CD4-positive, CD25-positive, alpha-beta regulatory T cell (primary cell): ENCODE measurements around the gene SPRR2B. TPM values are rescaled to one million over a fixed set of nuclear protein-coding genes. Genes with fewer than 3 reads are reported as not detected.
"Not testable (repeated sequence)": the region's sequence is repeated elsewhere in the genome, so short reads cannot be mapped to it uniquely, and the experiment has no call there.

Experiments used
- ATAC-seq, 2 donors: fragments of 150-1000 bp; cut with Tn5 transposase; one replicate each; pipeline ENCODE4 v1.10.0; 2021; ENCODE audit warnings: low read depth in 2 of 2, moderate number of reproducible peaks in 2 of 2, moderate library complexity in 1 of 2
- DNase-seq, 3 donors: peaks; one replicate each; pipeline versions ENCODE4 v3.0.0 to v3.0.0-alpha.2; 2012 to 2022; ENCODE audit warnings: mixed read lengths in 1 of 3
- H3K27ac ChIP-seq: one replicate; pipeline ENCODE4 v1.7.0; 2013; ENCODE audit warnings: mild to moderate bottlenecking, low read length; ENCODE audit not compliant: insufficient read depth, poor library complexity, severe bottlenecking
- H3K27me3 ChIP-seq: one replicate; pipeline ENCODE4 v1.7.0; 2013; ENCODE audit warnings: low read length; ENCODE audit not compliant: control insufficient read depth, insufficient read depth
- H3K36me3 ChIP-seq: one replicate; pipeline ENCODE4 v1.7.0; 2013; ENCODE audit warnings: mild to moderate bottlenecking, low read length, moderate library complexity; ENCODE audit not compliant: control insufficient read depth, insufficient read depth
- H3K4me1 ChIP-seq: 2 replicates; pipeline ENCODE4 v1.7.0; 2013; ENCODE audit warnings: mild to moderate bottlenecking, low read length; ENCODE audit not compliant: insufficient read depth, control insufficient read depth, poor library complexity, severe bottlenecking
- H3K4me3 ChIP-seq: one replicate; pipeline ENCODE4 v1.7.0; 2013; ENCODE audit warnings: low read depth, mild to moderate bottlenecking, low read length, moderate library complexity
- H3K9me3 ChIP-seq, 2 experiments: 1 replicate in 1 of 2; 2 replicates in 1 of 2; pipeline ENCODE4 v1.7.0; 2013; ENCODE audit warnings: low read length in 2 of 2, mild to moderate bottlenecking in 1 of 2, moderate library complexity in 1 of 2; ENCODE audit not compliant: control insufficient read depth in 2 of 2
- H3K27ac Mint-ChIP-seq, 3 donors: one replicate each; pipeline ENCODE4 v1.8.0; 2020 to 2022; ENCODE audit warnings: mild to moderate bottlenecking in 3 of 3, mixed read lengths in 3 of 3, moderate library complexity in 2 of 3
- H3K27me3 Mint-ChIP-seq: one replicate; pipeline ENCODE4 v1.8.0; 2022; ENCODE audit warnings: mild to moderate bottlenecking, mixed read lengths
- H3K36me3 Mint-ChIP-seq: one replicate; pipeline ENCODE4 v1.8.0; 2020; ENCODE audit warnings: mixed read lengths
- H3K4me1 Mint-ChIP-seq, 4 donors: one replicate each; pipeline ENCODE4 v1.8.0; 2020 to 2022; ENCODE audit warnings: mixed read lengths in 4 of 4, mild to moderate bottlenecking in 1 of 4
- H3K4me3 Mint-ChIP-seq, 4 donors: one replicate each; pipeline ENCODE4 v1.8.0; 2020 to 2022; ENCODE audit warnings: mild to moderate bottlenecking in 4 of 4, mixed read lengths in 4 of 4, moderate library complexity in 3 of 4
- H3K9me3 Mint-ChIP-seq, 7 donors: one replicate each; pipeline ENCODE4 v1.8.0; 2020 to 2022; ENCODE audit warnings: mixed read lengths in 7 of 7, mild to moderate bottlenecking in 3 of 7, moderate library complexity in 2 of 7
- polyA plus RNA-seq, 4 donors: library from polyadenylated mRNA; unstranded; fragments of 300-500 nt; fragmentation: Illumina TruSeq; gene quantifications; one replicate each; pipeline ENCODE4 v1.2.3, GENCODE V29; 2021
- total RNA-seq: library from RNA; stranded (reverse); gene quantifications from one replicate; pipeline ENCODE4 v1.2.3, GENCODE V29; 2022

The SPRR2B gene
- total and polyA plus RNA-seq, 5 donors from 2014 or later = not detected

DNA sequence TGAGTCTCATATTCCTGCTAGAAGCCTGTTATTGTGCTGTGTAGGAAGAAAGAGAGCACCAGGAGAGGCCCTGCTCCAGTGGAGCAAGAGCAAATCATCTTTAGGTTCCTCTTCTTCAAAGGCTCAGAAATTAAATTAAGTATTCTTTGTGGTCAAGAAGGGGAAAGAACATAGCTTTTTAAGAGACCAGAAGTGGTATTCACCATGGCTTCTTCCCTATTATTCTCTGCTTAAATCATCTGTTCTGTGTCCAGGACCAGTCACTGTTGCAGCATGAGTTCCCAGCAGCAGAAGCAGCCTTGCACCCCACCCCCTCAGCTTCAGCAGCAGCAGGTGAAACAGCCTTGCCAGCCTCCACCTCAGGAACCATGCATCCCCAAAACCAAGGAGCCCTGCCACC lies 39.3 kb downstream of the SPRR2B start:
- Mint-ChIP-seq H3K36me3 (no peaks in the 10 kb centered on the region), H3K9me3 (peaks cover 0 to 5% (median 0%) of the 10 kb centered on the region in 7 donors), H3K27me3 (peaks cover 6% of the 10 kb centered on the region), H3K4me3 (no peak overlapping the region), H3K27ac (no peak overlapping the region), H3K4me1 (no peaks in the 10 kb centered on the region)
- Histone ChIP-seq H3K9me3 (no peaks in the 10 kb centered on the region), H3K4me1 (no peaks in the 10 kb centered on the region), H3K27me3 (peaks cover 1% of the 10 kb centered on the region), H3K4me3 (no peak overlapping the region), H3K27ac (no peak overlapping the region), H3K36me3 (no peaks in the 10 kb centered on the region)
- no peak for DNase-seq
- ATAC-seq = no peak

DNA sequence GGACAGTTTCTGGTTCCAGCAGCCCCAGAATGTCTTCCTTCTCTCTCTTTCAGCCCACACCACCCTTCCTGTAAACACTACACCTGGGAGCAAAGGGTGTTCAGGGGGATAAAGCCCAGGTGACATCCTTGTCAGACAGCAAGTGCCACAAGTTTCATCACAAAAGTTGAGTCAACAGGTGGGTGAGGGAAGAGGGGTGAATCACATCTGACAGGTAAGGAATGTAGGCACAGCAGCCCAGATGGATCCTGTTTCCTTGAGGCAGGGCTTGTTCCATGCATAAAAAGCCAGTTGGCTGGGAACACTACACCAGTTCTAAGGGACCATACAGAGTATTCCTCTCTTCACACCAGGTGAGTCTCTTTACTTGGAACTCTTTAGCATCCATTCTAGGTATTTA lies 40.5 kb downstream of the SPRR2B start, which contains the start of gene SPRR1B:
TSS of gene SPRR1B (plus strand) at position 309 of the 400 bp plus-strand sequence. CDS start 1,143 bp downstream, outside the sequence.
- Histone ChIP-seq H3K27me3 (peaks cover 1% of the 10 kb centered on the region), H3K4me1 (no peaks in the 10 kb centered on the region), H3K4me3 (no peak within 1 kb of the TSS), H3K27ac (no peak within 1 kb of the TSS), H3K36me3 (no peaks in the 10 kb centered on the region), H3K9me3 (no peaks in the 10 kb centered on the region)
- no peak for ATAC-seq
- Mint-ChIP-seq H3K36me3 (no peaks in the 10 kb centered on the region), H3K27me3 (peaks cover 6% of the 10 kb centered on the region), H3K4me3 (no peak within 1 kb of the TSS), H3K9me3 (peaks cover 0 to 5% (median 0%) of the 10 kb centered on the region in 7 donors), H3K4me1 (no peaks in the 10 kb centered on the region), H3K27ac (no peak within 1 kb of the TSS)
- no peak for DNase-seq

GRCh38 chr1:153028766-153029165 lies 42.6 kb downstream of the SPRR2B start:
- H3K4me3 Mint-ChIP-seq = no peak overlapping the region
- H3K4me3 ChIP-seq = no peak overlapping the region
- H3K27me3 Mint-ChIP-seq = peaks cover 14% of the 10 kb centered on the region
- DNase-seq = no peak
- H3K4me1 Mint-ChIP-seq = no peaks in the 10 kb centered on the region
- no peaks in the 10 kb centered on the region for H3K36me3 Mint-ChIP-seq
- no peak overlapping the region for H3K27ac ChIP-seq
- no peaks in the 10 kb centered on the region for H3K9me3 ChIP-seq
- peaks cover 1% of the 10 kb centered on the region for H3K27me3 ChIP-seq
- H3K27ac Mint-ChIP-seq = no peak overlapping the region
- H3K9me3 Mint-ChIP-seq = peaks cover 0 to 5% (median 2%) of the 10 kb centered on the region in 7 donors
- ATAC-seq = no peak
- H3K4me1 ChIP-seq = no peaks in the 10 kb centered on the region
- H3K36me3 ChIP-seq = no peaks in the 10 kb centered on the region

GRCh38 chr1:153025797-153026196 lies 45.6 kb downstream of the SPRR2B start:
- peaks cover 0 to 6% (median 3%) of the 10 kb centered on the region in 7 donors for H3K9me3 Mint-ChIP-seq
- DNase-seq = no peak
- H3K27me3 Mint-ChIP-seq = peaks cover 20% of the 10 kb centered on the region
- Histone ChIP-seq H3K4me3 (no peak overlapping the region), H3K4me1 (no peaks in the 10 kb centered on the region), H3K9me3 (no peaks in the 10 kb centered on the region), H3K27me3 (peaks cover 1% of the 10 kb centered on the region), H3K27ac (no peak overlapping the region), H3K36me3 (no peaks in the 10 kb centered on the region)
- no peaks in the 10 kb centered on the region for H3K4me1 Mint-ChIP-seq
- no peak for ATAC-seq
- no peaks in the 10 kb centered on the region for H3K36me3 Mint-ChIP-seq
- no peak overlapping the region for H3K27ac Mint-ChIP-seq
- H3K4me3 Mint-ChIP-seq = no peak overlapping the region

DNA sequence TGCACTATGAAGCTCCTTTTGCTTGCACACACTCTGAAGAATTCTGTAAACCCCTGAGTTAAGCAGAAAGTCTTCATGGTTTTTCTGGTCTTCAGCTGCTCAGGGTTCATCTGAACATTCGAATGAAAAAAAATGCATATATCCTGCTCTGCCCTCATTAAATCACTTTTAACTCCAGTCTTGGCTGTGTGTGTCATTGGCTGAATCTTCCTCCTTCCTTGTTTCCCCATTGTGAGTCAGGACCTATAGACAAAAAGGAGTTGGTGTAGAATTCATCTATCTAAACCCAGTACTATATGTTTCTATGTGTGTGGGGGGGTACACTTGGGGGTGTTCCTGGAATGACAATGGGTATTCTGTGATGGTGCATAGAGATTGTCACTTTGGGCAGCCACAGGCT lies 47.0 kb downstream of the SPRR2B start:
- Histone ChIP-seq H3K36me3 (no peaks in the 10 kb centered on the region), H3K27me3 (peaks cover 1% of the 10 kb centered on the region), H3K9me3 (no peaks in the 10 kb centered on the region), H3K4me3 (no peak overlapping the region), H3K4me1 (no peaks in the 10 kb centered on the region), H3K27ac (no peak overlapping the region)
- Mint-ChIP-seq H3K4me3 (no peak overlapping the region), H3K36me3 (no peaks in the 10 kb centered on the region), H3K9me3 (peaks cover 0 to 6% (median 3%) of the 10 kb centered on the region in 7 donors), H3K27me3 (peaks cover 20% of the 10 kb centered on the region), H3K27ac (no peak overlapping the region), H3K4me1 (no peaks in the 10 kb centered on the region)
- ATAC-seq (no peak), DNase-seq (no peak)

DNA sequence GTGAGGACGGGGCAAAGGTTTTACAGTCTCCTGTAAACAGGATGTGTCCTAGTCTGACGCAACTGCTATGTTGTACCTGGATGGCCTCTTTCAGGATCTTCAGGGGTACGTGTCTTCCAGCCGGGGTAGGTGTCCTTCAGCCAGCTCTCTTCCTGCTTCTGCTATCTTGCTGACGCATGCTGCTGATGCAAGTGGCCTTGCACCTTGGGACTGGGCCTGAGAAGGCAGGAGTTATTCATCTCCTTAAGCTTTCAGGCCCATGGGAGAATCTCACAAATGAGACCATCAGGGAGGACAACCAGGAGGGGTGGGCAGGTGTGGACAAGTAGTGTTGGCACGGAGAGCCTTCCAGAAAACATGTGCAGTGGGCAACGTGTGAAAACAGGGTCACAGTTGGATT lies 48.3 kb downstream of the SPRR2B start:
- no peak for DNase-seq
- Mint-ChIP-seq H3K27ac (no peak overlapping the region), H3K36me3 (no peaks in the 10 kb centered on the region), H3K9me3 (peaks cover 0 to 6% (median 0%) of the 10 kb centered on the region in 7 donors), H3K4me3 (no peak overlapping the region), H3K27me3 (peaks cover 17% of the 10 kb centered on the region), H3K4me1 (no peaks in the 10 kb centered on the region)
- Histone ChIP-seq H3K4me3 (no peak overlapping the region), H3K27ac (no peak overlapping the region), H3K4me1 (no peaks in the 10 kb centered on the region), H3K9me3 (no peaks in the 10 kb centered on the region), H3K36me3 (no peaks in the 10 kb centered on the region), H3K27me3 (peaks cover 1% of the 10 kb centered on the region)
- no peak for ATAC-seq

GRCh38 chr1:153022340-153022739 lies 49.1 kb downstream of the SPRR2B start:
- H3K4me3 Mint-ChIP-seq, H3K36me3 Mint-ChIP-seq: not testable (repeated sequence)

GRCh38 chr1:153021829-153022228 lies 49.6 kb downstream of the SPRR2B start:
- H3K9me3 Mint-ChIP-seq, H3K4me3 Mint-ChIP-seq, H3K27ac Mint-ChIP-seq, H3K9me3 ChIP-seq, H3K4me1 Mint-ChIP-seq, H3K36me3 Mint-ChIP-seq, H3K27me3 ChIP-seq, H3K4me3 ChIP-seq, H3K36me3 ChIP-seq, H3K27ac ChIP-seq, ATAC-seq, H3K4me1 ChIP-seq, DNase-seq: not testable (repeated sequence)
- peaks cover 15% of the 10 kb centered on the region for H3K27me3 Mint-ChIP-seq

More at GRCh38 chr1:153022340-153022739, 49.1 kb downstream of the SPRR2B start:
- ATAC-seq, H3K27ac Mint-ChIP-seq, H3K27me3 ChIP-seq, H3K9me3 Mint-ChIP-seq, DNase-seq, H3K4me3 ChIP-seq, H3K27ac ChIP-seq, H3K4me1 ChIP-seq, H3K9me3 ChIP-seq, H3K4me1 Mint-ChIP-seq, H3K36me3 ChIP-seq: not testable (repeated sequence)
- H3K27me3 Mint-ChIP-seq = peaks cover 15% of the 10 kb centered on the region
